Aorta (tissue), 5 donors: Measurements from ENCODE around the gene NOD2. TPM values are rescaled to one million over a fixed set of nuclear protein-coding genes. Genes with fewer than 3 reads are reported as not detected.

Source experiments
- ATAC-seq: fragments of 200-7000 bp; cut with Tn5 transposase; one replicate; pipeline ENCODE4 v1.9.1; 2022; ENCODE audit warnings: moderate library complexity; ENCODE audit not compliant: low FRiP score
- DNase-seq, 2 donors: peaks; one replicate each; pipeline ENCODE4 v3.0.0-alpha.2; 2020
- H3K27ac ChIP-seq, 2 donors: one replicate each; pipeline ENCODE4 v1.5.1; 2013; ENCODE audit warnings: low read length in 2 of 2, mild to moderate bottlenecking in 2 of 2, moderate library complexity in 2 of 2, control low read depth in 1 of 2, inconsistent platforms in 1 of 2, low read depth in 1 of 2
- H3K27me3 ChIP-seq, 2 donors: one replicate each; pipeline ENCODE4 v1.6.1; 2013; ENCODE audit warnings: control low read depth in 1 of 2, low read length in 1 of 2, mild to moderate bottlenecking in 1 of 2, moderate library complexity in 1 of 2; ENCODE audit not compliant: insufficient read depth in 2 of 2, control insufficient read depth in 1 of 2
- H3K36me3 ChIP-seq, 2 donors: one replicate each; pipeline ENCODE4 v1.6.1; 2013; ENCODE audit warnings: control low read depth in 1 of 2, low read length in 1 of 2, mild to moderate bottlenecking in 1 of 2; ENCODE audit not compliant: insufficient read depth in 2 of 2, control insufficient read depth in 1 of 2
- H3K4me1 ChIP-seq, 2 donors: one replicate each; pipeline ENCODE4 v1.6.1; 2013; ENCODE audit warnings: low read length in 2 of 2, control low read depth in 1 of 2, mild to moderate bottlenecking in 1 of 2, moderate library complexity in 1 of 2; ENCODE audit not compliant: insufficient read depth in 2 of 2, control insufficient read depth in 1 of 2
- H3K4me3 ChIP-seq, 2 donors: one replicate each; pipeline ENCODE4 v1.5.1; 2013; ENCODE audit warnings: low read length in 2 of 2, control low read depth in 1 of 2, mild to moderate bottlenecking in 1 of 2
- H3K9me3 ChIP-seq: one replicate; pipeline ENCODE4 v1.6.1; 2013; ENCODE audit warnings: mild to moderate bottlenecking, low read length; ENCODE audit not compliant: control insufficient read depth
- WGBS, 2 donors: extraction: QIAGEN DNeasy Blood & Tissue Kit; methylation state at CpG; one replicate each; pipeline ENCODE4 v1.1.7; 2013; 5-methylcytosine and 5-hydroxymethylcytosine counted together
- intact Hi-C, 2 donors: fragments of 100-400 bp; cut with DNase I; formaldehyde crosslinking; loops; one replicate each; pipeline versions ENCODE4 v1.14.2 to v1.15.0; 2022
- polyA plus RNA-seq, 2 donors: library from polyadenylated mRNA; stranded (reverse); fragments of 200-250 nt; gene quantifications; one replicate each; pipeline ENCODE4 v1.2.3, GENCODE V29; 2013
- total RNA-seq, 2 donors: library from RNA; stranded (reverse); fragmentation: NEBNext Ultra II Directional; extraction: Animal tissue kit (Norgen Biotek cat#: 25700); gene quantifications; one replicate each; pipeline ENCODE4 v1.2.1, GENCODE V29; 2021
- donor health status: healthy with polysubstance abuse.
- donor health status: Bipolar disorder and iron deficiency.
- donor health status: DM: no; HTN: no; CAD: no.
- donor health status: DM: no; HTN: no; CAD: no.
- donor health status: DM: yes; HTN: yes; CAD: no.

NOD2 gene
- total and polyA plus RNA-seq, 4 donors, result 0.31 to 9.3 (median 2.0) TPM

DNA sequence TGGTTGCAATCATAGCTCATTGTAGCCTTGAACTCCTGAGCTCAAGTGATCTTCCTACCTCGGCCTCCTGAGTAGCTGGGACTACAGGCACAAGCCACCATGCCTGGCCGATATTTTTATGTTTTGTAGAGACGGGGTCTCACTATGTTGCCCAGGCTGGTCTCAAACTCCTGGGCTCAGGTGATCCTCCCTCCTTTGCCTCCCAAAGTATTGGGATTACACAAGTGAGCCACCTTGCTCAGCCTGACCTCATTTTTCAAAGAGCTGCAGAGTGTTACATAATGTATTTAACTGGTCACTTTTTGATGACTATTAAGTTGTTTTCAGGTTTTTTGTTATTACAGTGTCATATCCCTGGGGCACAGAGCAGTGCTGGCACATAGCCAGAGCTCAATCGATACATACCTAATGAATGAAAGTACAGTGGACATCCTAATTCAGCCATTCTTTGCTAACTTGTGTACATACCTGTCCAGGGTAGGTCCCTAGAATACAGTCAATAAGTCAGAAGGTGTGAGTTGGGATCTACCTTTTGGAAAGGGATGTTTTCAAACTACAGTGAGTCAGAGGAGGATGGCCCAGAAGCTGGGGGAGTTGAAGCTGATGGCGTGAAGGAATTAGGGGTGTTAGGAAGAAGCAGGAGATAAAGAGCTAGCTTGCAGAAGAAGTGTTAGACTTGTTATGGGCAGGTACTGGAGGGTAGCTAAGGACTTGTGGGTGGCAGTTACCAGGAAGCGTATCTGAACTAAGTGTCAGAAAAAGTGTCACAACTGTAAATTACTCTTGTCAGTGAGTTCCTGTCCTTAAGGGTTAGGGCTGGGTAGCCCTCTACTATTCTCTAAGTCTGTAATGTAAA, 28.4 kb downstream of the NOD2 start:
- DNase-seq (no peak), ATAC-seq (no peak)
- H3K27me3 ChIP-seq, result no peaks in the 10 kb centered on the region
- no peaks in the 10 kb centered on the region for H3K4me1 ChIP-seq
- no peaks in the 10 kb centered on the region for H3K9me3 ChIP-seq
- no peak overlapping the region for H3K27ac ChIP-seq
- WGBS, 2 donors, result 95 to 96% methylated on average over 6 of the region's 6 CpGs
- no peaks in the 10 kb centered on the region for H3K36me3 ChIP-seq
- no peak overlapping the region for H3K4me3 ChIP-seq
- intact Hi-C loops, result no loop called here

DNA sequence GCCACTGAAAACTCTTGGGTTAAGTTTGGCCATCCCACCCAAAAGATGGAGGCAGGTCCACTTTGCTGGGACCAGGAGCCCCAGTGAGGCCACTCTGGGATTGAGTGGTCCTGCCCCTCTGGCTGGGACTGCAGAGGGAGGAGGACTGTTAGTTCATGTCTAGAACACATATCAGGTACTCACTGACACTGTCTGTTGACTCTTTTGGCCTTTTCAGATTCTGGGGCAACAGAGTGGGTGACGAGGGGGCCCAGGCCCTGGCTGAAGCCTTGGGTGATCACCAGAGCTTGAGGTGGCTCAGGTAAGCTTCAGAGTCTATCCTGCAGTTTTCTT, 29.0 kb downstream of the NOD2 start:
- WGBS, 2 donors, result 94 to 100% methylated on average over 1 of the region's 1 CpG
- no peaks in the 10 kb centered on the region for H3K9me3 ChIP-seq
- no peak overlapping the region for H3K27ac ChIP-seq
- no peaks in the 10 kb centered on the region for H3K36me3 ChIP-seq
- intact Hi-C loops, result no loop called here
- no peaks in the 10 kb centered on the region for H3K4me1 ChIP-seq
- H3K4me3 ChIP-seq, result no peak overlapping the region
- no peaks in the 10 kb centered on the region for H3K27me3 ChIP-seq
- no peak for DNase-seq
- no peak for ATAC-seq

DNA sequence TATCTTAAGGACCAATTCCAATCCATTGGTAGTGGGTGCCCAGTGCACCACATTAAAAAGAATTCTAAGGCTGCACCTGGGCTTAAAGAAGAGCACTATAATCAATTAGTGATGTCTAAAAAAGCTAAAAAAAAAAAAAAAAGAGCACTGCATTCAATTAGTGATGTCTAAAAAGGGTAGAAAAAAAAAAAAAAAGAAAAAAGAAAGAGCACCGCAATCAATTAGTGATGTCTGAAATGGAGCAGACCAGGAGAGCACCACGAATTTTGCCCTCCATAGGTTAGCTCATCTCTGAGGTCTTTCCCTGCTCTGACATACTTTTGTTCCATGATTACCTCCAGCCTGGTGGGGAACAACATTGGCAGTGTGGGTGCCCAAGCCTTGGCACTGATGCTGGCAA, 29.6 kb downstream of the NOD2 start:
- 88 to 93% methylated on average over 2 of the region's 2 CpGs for WGBS, 2 donors
- intact Hi-C loops, result no loop called here
- no peaks in the 10 kb centered on the region for H3K27me3 ChIP-seq
- H3K4me3 ChIP-seq, result no peak overlapping the region
- H3K27ac ChIP-seq, result no peak overlapping the region
- H3K4me1 ChIP-seq, result no peaks in the 10 kb centered on the region
- H3K9me3 ChIP-seq, result no peaks in the 10 kb centered on the region
- H3K36me3 ChIP-seq, result no peaks in the 10 kb centered on the region
- ATAC-seq, result no peak
- DNase-seq, result no peak

- no peak for ATAC-seq
- no peak for DNase-seq
- Histone ChIP-seq H3K27me3 (no peaks in the 10 kb centered on the region), H3K4me3 (no peak overlapping the region), H3K9me3 (no peaks in the 10 kb centered on the region), H3K36me3 (no peaks in the 10 kb centered on the region), H3K4me1 (no peaks in the 10 kb centered on the region), H3K27ac (no peak overlapping the region)
- intact Hi-C loops, result no loop called here
Measured at GRCh38 chr16:50724306-50724705, 30.9 kb downstream of the NOD2 start.

- intact Hi-C loops, result no loop called here
- H3K4me1 ChIP-seq, result no peaks in the 10 kb centered on the region
- H3K27me3 ChIP-seq, result no peaks in the 10 kb centered on the region
- H3K27ac ChIP-seq, result peak overlapping the region in 1 of 2 donors; percentile 67
- 44 to 51% methylated on average over 6 of the region's 6 CpGs for WGBS, 2 donors
- DNase-seq (no peak), ATAC-seq (peak; percentile 46)
- H3K9me3 ChIP-seq, result no peaks in the 10 kb centered on the region
- H3K4me3 ChIP-seq, result no peak overlapping the region
- H3K36me3 ChIP-seq, result no peaks in the 10 kb centered on the region
Measured at GRCh38 chr16:50731130-50731988, 38.0 kb downstream of the NOD2 start.

GRCh38 chr16:50731989-50732832, 38.8 kb downstream of the NOD2 start:
- peak overlapping the region; percentile 9 to 67 for H3K27ac ChIP-seq
- H3K36me3 ChIP-seq, result peaks cover 0 to 2% of the 10 kb centered on the region in 2 donors
- no peaks in the 10 kb centered on the region for H3K27me3 ChIP-seq
- intact Hi-C loops, result no loop called here
- H3K4me3 ChIP-seq, result no peak overlapping the region
- 28 to 33% methylated on average over 10 of the region's 10 CpGs for WGBS, 2 donors
- DNase-seq (no peak), ATAC-seq (peak; percentile 62)
- H3K4me1 ChIP-seq, result no peaks in the 10 kb centered on the region
- no peaks in the 10 kb centered on the region for H3K9me3 ChIP-seq

- Histone ChIP-seq H3K27ac (no peak overlapping the region), H3K4me1 (no peaks in the 10 kb centered on the region), H3K27me3 (no peaks in the 10 kb centered on the region), H3K9me3 (no peaks in the 10 kb centered on the region), H3K4me3 (no peak overlapping the region), H3K36me3 (peaks cover 0 to 2% of the 10 kb centered on the region in 2 donors)
- 92 to 93% methylated on average over 7 of the region's 7 CpGs for WGBS, 2 donors
- DNase-seq, result no peak
- intact Hi-C loops, result no loop called here
- ATAC-seq, result no peak
Measured at GRCh38 chr16:50733468-50733867, 40.1 kb downstream of the NOD2 start.

GRCh38 chr16:50735629-50736122, 42.3 kb downstream of the NOD2 start:
- no peaks in the 10 kb centered on the region for H3K27me3 ChIP-seq
- H3K9me3 ChIP-seq, result no peaks in the 10 kb centered on the region
- H3K4me1 ChIP-seq, result no peaks in the 10 kb centered on the region
- H3K36me3 ChIP-seq, result peaks cover 0 to 2% of the 10 kb centered on the region in 2 donors
- 84 to 85% methylated on average over 7 of the region's 7 CpGs for WGBS, 2 donors
- intact Hi-C loops, result no loop called here
- ATAC-seq, result no peak
- DNase-seq, result no peak
- no peak overlapping the region for H3K4me3 ChIP-seq
- no peak overlapping the region for H3K27ac ChIP-seq
